NOMO-1 treated with DMSO at 0.1 percent for 48 hours (cell line): Measurements from ENCODE around the gene ZNF57.
A peak's percentile ranks its signal among the peaks of the same experiment; 100 is the strongest.
"Not testable (repeated sequence)": the region's sequence is repeated elsewhere in the genome, so short reads cannot be mapped to it uniquely, and the experiment has no call there.

Experiments used
- DNase-seq: peaks from one replicate; lab custom pipeline; 2025; ENCODE audit not compliant: unreplicated experiment; lab: John Stamatoyannopoulos, UW

Gene ZNF57

GRCh38 chr19:2890531-2890930 lies 10.2 kb upstream of the ZNF57 start:
- not testable (repeated sequence) for DNase-seq

- no peak for DNase-seq
Observed at GRCh38 chr19:2896694-2897093, 4.0 kb upstream of the ZNF57 start.

GRCh38 chr19:2902590-2903218 lies 2.0 kb downstream of the ZNF57 start:
- no peak for DNase-seq

- DNase-seq = not testable (repeated sequence)
Observed at GRCh38 chr19:2903326-2903725, 2.6 kb downstream of the ZNF57 start.

GRCh38 chr19:2905918-2906519 lies 5.3 kb downstream of the ZNF57 start:
- DNase-seq = no peak

- no peak for DNase-seq
Observed at GRCh38 chr19:2906631-2907195, 6.0 kb downstream of the ZNF57 start.

GRCh38 chr19:2912306-2912705 lies 11.6 kb downstream of the ZNF57 start:
- DNase-seq = no peak

GRCh38 chr19:2917275-2918184 lies 16.8 kb downstream of the ZNF57 start:
- no peak for DNase-seq

- DNase-seq = no peak
Observed at GRCh38 chr19:2922987-2923386, 22.3 kb downstream of the ZNF57 start.

GRCh38 chr19:2923510-2923909 lies 22.8 kb downstream of the ZNF57 start:
- no peak for DNase-seq

GRCh38 chr19:2926341-2927031 lies 25.8 kb downstream of the ZNF57 start:
- DNase-seq = no peak

- DNase-seq = no peak
Observed at GRCh38 chr19:2927032-2927430, 26.3 kb downstream of the ZNF57 start.

GRCh38 chr19:2933490-2933910 lies 32.8 kb downstream of the ZNF57 start:
- DNase-seq = no peak

GRCh38 chr19:2935863-2936262 lies 35.1 kb downstream of the ZNF57 start:
- not testable (repeated sequence) for DNase-seq

GRCh38 chr19:2942928-2943640 lies 42.4 kb downstream of the ZNF57 start:
- DNase-seq = no peak

- no peak for DNase-seq
Observed at GRCh38 chr19:2944403-2944774, 43.7 kb downstream of the ZNF57 start.

- peak; percentile 97 for DNase-seq
Observed at GRCh38 chr19:2944775-2945574, 44.2 kb downstream of the ZNF57 start, which contains the start of gene ZNF77. Gene ZNF77, minus strand, starts transcription at chr19:2944971. Its CDS starts 131 bp downstream, at chr19:2944840.

- DNase-seq = no peak
Observed at GRCh38 chr19:2945575-2946184, 45.0 kb downstream of the ZNF57 start.

GRCh38 chr19:2949939-2950285 lies 49.2 kb downstream of the ZNF57 start:
- peak; percentile 34 for DNase-seq
